Thoracic aorta (tissue), 2 donors: Measurements from ENCODE around the gene NF2. TPM values are rescaled to one million over a fixed set of nuclear protein-coding genes. Genes with fewer than 3 reads are reported as not detected.

Source experiments
- ATAC-seq: fragments of 150-250 bp; one replicate; pipeline ENCODE4 v1.8.0; 2017; ENCODE audit warnings: low read depth; ENCODE audit not compliant: insufficient number of reproducible peaks, low FRiP score
- DNase-seq: peaks from one replicate; pipeline ENCODE4 v3.0.0-alpha.2; 2020; ENCODE audit warnings: low spot score
- H3K27ac ChIP-seq, 2 donors: fragments of 200-600 bp; sonication (generic); 1 replicate in 1 of 2; 2 replicates in 1 of 2; pipeline ENCODE4 v1.5.1; 2016; ENCODE audit warnings: mild to moderate bottlenecking in 2 of 2, moderate library complexity in 2 of 2
- H3K27me3 ChIP-seq: fragments of 200-600 bp; sonication (generic); replicated peaks from 2 replicates; pipeline ENCODE4 v1.6.0; 2016; ENCODE audit warnings: mild to moderate bottlenecking; ENCODE audit not compliant: insufficient read depth
- H3K36me3 ChIP-seq: fragments of 200-600 bp; sonication (generic); one replicate; pipeline ENCODE4 v1.5.1; 2016
- H3K4me1 ChIP-seq, 2 donors: fragments of 200-600 bp; sonication (generic); 1 replicate in 1 of 2; 2 replicates in 1 of 2; pipeline versions ENCODE4 v1.5.1 to v1.6.0; 2016; ENCODE audit warnings: low read depth in 2 of 2, mild to moderate bottlenecking in 1 of 2; ENCODE audit not compliant: control insufficient read depth in 1 of 2
- H3K4me3 ChIP-seq: fragments of 200-600 bp; sonication (generic); 2 replicates; pipeline ENCODE4 v1.5.1; 2016; ENCODE audit warnings: mild to moderate bottlenecking
- H3K9me3 ChIP-seq: fragments of 200-600 bp; sonication (generic); 2 replicates; pipeline ENCODE4 v1.5.1; 2016
- CTCF ChIP-seq: fragments of 200-600 bp; sonication (generic); IDR thresholded peaks from one replicate; pipeline ENCODE4 v1.5.1; 2019; ENCODE audit warnings: antibody characterized with exemption
- total RNA-seq, 2 donors: library from RNA; depleted of rRNA; stranded (reverse); fragments of >200 nt; gene quantifications; one replicate each; pipeline versions ENCODE4 v1.1.0 to v1.2.3, GENCODE V29; 2016

The NF2 gene
- total RNA-seq, 2 donors from 2014 or later = 37.1 to 41.2 TPM

DNA sequence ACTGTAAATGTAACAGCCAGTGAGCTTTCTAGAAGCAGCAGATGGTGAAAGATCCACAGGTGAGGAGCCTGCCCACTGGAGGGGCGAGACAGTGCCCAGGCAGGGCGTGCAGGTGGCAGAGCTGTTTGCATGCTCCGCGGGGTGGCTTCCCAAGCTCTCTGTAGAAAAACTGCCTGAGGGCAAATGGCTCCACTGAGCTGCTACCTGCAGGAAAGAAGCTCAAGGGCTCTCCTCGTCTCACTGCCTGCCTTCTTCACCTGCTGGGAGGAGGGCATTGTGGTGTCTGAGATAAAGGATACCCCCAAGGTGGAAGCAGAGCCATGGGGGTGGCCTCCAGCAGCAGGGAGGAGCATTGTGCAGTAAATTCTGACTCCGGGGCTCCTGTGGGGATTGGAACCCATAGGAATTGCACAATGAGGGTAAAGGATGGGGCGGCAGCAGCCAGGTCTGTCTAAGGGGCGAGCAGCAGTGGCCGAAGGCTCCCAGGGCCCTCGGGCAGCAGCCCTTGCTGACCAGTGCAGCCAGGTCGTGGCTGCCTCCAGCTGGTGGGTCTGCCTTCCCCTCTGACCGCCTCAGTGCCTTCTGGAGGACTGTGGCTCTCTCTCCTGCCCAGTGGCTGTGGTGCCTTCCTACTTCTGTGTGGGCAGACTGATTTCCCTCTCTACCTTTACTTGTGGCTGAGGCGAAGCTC, 88.3 kb downstream of the NF2 start:
- no peak overlapping the region for H3K27ac ChIP-seq
- H3K36me3 ChIP-seq = peaks cover 14% of the 10 kb centered on the region
- ATAC-seq = no peak

GRCh38 chr22:29692327-29692640, 88.9 kb downstream of the NF2 start:
- peaks cover 14% of the 10 kb centered on the region for H3K36me3 ChIP-seq
- DNase-seq = no peak

More for the DNA sequence above, 88.3 kb downstream of the NF2 start:
- Histone ChIP-seq H3K9me3 (no peaks in the 10 kb centered on the region), H3K4me1 (no peaks in the 10 kb centered on the region), H3K4me3 (no peak overlapping the region), H3K27me3 (no peaks in the 10 kb centered on the region)
- TF ChIP-seq CTCF = no peak
- no peak for DNase-seq

GRCh38 chr22:29693161-29693560, 89.7 kb downstream of the NF2 start:
- no peak overlapping the region for H3K4me3 ChIP-seq
- ATAC-seq (no peak), DNase-seq (no peak)
- no peaks in the 10 kb centered on the region for H3K9me3 ChIP-seq
- no peaks in the 10 kb centered on the region for H3K27me3 ChIP-seq
- TF ChIP-seq CTCF = no peak
- peaks cover 14% of the 10 kb centered on the region for H3K36me3 ChIP-seq
- no peak overlapping the region for H3K27ac ChIP-seq
- no peaks in the 10 kb centered on the region for H3K4me1 ChIP-seq

More at GRCh38 chr22:29692327-29692640, 88.9 kb downstream of the NF2 start:
- no peak for ATAC-seq
- no peak for TF ChIP-seq CTCF
- Histone ChIP-seq H3K27ac (no peak overlapping the region), H3K4me3 (no peak overlapping the region), H3K4me1 (no peaks in the 10 kb centered on the region), H3K9me3 (no peaks in the 10 kb centered on the region), H3K27me3 (no peaks in the 10 kb centered on the region)

DNA sequence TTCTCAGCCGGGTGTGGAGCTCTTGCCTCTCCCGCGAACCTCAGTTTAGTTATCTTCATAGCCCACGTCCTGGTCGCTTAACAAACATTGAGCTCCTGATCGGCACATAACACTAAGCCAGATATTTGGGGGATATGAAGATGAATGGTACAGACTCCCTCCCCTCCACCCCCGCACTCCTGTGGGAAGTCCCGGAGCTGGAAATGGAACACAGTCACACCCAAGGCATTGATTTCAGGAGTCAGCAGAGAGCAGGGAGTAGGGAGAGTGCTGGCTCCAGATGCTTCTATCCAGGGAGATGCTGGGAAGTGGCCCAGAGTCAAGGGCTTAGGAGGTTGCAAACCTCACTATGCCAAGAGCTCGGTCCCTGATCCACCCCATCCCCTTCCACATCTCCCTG, 90.2 kb downstream of the NF2 start:
- H3K9me3 ChIP-seq = no peaks in the 10 kb centered on the region
- TF ChIP-seq CTCF = no peak
- no peak for ATAC-seq
- no peak overlapping the region for H3K27ac ChIP-seq
- no peak for DNase-seq
- peaks cover 14% of the 10 kb centered on the region for H3K36me3 ChIP-seq
- H3K4me3 ChIP-seq = no peak overlapping the region
- no peaks in the 10 kb centered on the region for H3K4me1 ChIP-seq
- H3K27me3 ChIP-seq = no peaks in the 10 kb centered on the region

DNA sequence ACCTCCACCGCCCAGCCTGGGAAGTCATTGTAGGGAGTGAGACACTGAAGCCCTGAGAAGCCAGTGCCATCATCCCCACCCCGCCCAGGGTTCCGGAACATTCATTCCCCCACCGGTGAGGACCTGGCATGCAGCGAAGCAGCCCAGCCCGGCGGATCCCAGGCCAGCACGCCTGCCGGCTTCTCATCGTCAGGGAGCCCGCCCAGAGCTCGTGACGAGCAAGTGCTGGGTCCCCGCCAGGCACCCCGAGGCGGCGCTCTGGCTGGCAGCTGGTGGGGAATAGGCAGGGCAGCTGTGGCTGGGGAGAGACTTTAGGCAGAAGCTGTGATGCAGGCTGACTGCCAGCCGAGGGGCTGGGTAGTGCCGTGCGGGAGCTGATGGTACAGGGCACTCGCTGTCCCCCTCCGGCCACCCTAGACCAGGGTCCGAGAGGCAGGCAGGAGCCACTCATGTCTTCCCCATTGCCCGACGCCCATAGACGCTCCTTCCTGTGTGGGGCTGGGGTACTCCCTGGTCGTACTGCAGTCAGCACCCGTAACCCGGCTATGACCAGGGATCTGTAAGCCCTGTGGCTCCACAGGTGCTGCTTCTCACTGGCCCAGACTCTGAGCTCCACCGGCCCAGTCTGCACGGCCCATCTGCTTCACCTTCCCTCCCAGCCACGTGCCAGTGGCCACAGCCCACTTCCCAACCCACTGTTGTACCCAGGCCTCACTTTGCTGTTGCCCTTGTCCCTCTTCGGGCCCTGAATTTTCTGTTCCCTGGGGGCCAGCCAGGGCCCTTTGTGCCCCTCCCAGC, 91.9 kb downstream of the NF2 start:
- Histone ChIP-seq H3K4me1 (no peaks in the 10 kb centered on the region), H3K27ac (no peak overlapping the region), H3K36me3 (peaks cover 14% of the 10 kb centered on the region), H3K9me3 (no peaks in the 10 kb centered on the region), H3K4me3 (no peak overlapping the region), H3K27me3 (no peaks in the 10 kb centered on the region)
- no peak for DNase-seq
- no peak for ATAC-seq
- no peak for TF ChIP-seq CTCF
